IMR-90 (cell line): Measurements from ENCODE around the gene SLC2A6. TPM values are rescaled to one million over a fixed set of nuclear protein-coding genes. Genes with fewer than 3 reads are reported as not detected.

Experiments used
- ATAC-seq: fragments of 200-7000 bp; cut with Tn5 transposase; 2 replicates; pipeline ENCODE4 v1.9.1; 2020; ENCODE audit warnings: low read depth, mild to moderate bottlenecking, moderate library complexity
- BruUV-seq: library from RNA; stranded (reverse); fragments of 400-500 nt; replicated peaks from 2 replicates; lab custom pipeline; 2021; lab: Mats Ljungman, UMichigan
- CTCF ChIA-PET: fragments of 300-600 bp; formaldehyde crosslinking; extraction: SDS; loops from one replicate; lab custom pipeline; 2021; ENCODE audit warnings: antibody characterized with exemption; lab: Yijun Ruan, JAX
- POLR2A ChIA-PET: fragments of 300-600 bp; sonication (Branson Sonifier 250); formaldehyde crosslinking; loops from one replicate; lab custom pipeline; 2022; ENCODE audit warnings: antibody characterized with exemption; ENCODE audit not compliant: unreplicated experiment; lab: Charles Lee
- DNase-seq: peaks from one replicate; pipeline ENCODE4 v3.0.0; 2013
- H2AFZ ChIP-seq: replicated peaks from 2 replicates; pipeline ENCODE3; 2013; ENCODE audit warnings: low read length, mild to moderate bottlenecking; ENCODE audit not compliant: poor library complexity
- H2AK5ac ChIP-seq: 2 replicates; pipeline ENCODE4 v1.6.1; 2013; ENCODE audit warnings: low read depth, low read length, inconsistent platforms
- H2AK9ac ChIP-seq: replicated peaks from 2 replicates; pipeline ENCODE3; 2013; ENCODE audit warnings: mild to moderate bottlenecking, low read depth, low read length, moderate library complexity; ENCODE audit not compliant: poor library complexity
- H2BK120ac ChIP-seq: 2 replicates; pipeline ENCODE4 v1.6.1; 2013; ENCODE audit warnings: low read depth, low read length, inconsistent platforms
- H2BK15ac ChIP-seq: 3 replicates; pipeline ENCODE4 v1.6.1; 2013; ENCODE audit warnings: low read depth, low read length, inconsistent platforms
- H2BK20ac ChIP-seq: 2 replicates; pipeline ENCODE4 v1.6.1; 2013; ENCODE audit warnings: low read depth, mild to moderate bottlenecking, inconsistent platforms, low read length, moderate library complexity
- H2BK5ac ChIP-seq: 2 replicates; pipeline ENCODE4 v1.6.1; 2013; ENCODE audit warnings: mild to moderate bottlenecking, low read depth, low read length, inconsistent platforms; ENCODE audit not compliant: poor library complexity, severe bottlenecking
- H3K14ac ChIP-seq: replicated peaks from 2 replicates; pipeline ENCODE4 v1.6.1; 2013; ENCODE audit warnings: low read depth, low read length, inconsistent platforms
- H3K18ac ChIP-seq: 2 replicates; pipeline ENCODE4 v1.6.1; 2013; ENCODE audit warnings: low read depth, low read length, control low read depth
- H3K23ac ChIP-seq: 2 replicates; pipeline ENCODE4 v1.6.1; 2013; ENCODE audit warnings: low read depth, low read length, inconsistent platforms
- H3K27ac ChIP-seq: 2 replicates; pipeline ENCODE4 v1.5.1; 2013; ENCODE audit warnings: mild to moderate bottlenecking, control low read depth, low read length; ENCODE audit not compliant: insufficient read depth
- H3K27me3 ChIP-seq: 2 replicates; pipeline ENCODE4 v1.6.1; 2013; ENCODE audit warnings: low read length; ENCODE audit not compliant: control insufficient read depth, insufficient read depth
- H3K36me3 ChIP-seq: 2 replicates; pipeline ENCODE4 v1.6.1; 2013; ENCODE audit warnings: low read length, mixed read lengths; ENCODE audit not compliant: control insufficient read depth, insufficient read depth
- H3K4ac ChIP-seq: 2 replicates; pipeline ENCODE4 v1.6.1; 2013; ENCODE audit warnings: low read depth, low read length, inconsistent platforms
- H3K4me1 ChIP-seq: 2 replicates; pipeline ENCODE4 v1.6.1; 2013; ENCODE audit warnings: low read length, mixed read lengths; ENCODE audit not compliant: control insufficient read depth, insufficient read depth
- H3K4me2 ChIP-seq: 2 replicates; pipeline ENCODE4 v1.6.1; 2013; ENCODE audit warnings: low read depth, mild to moderate bottlenecking, control low read depth, low read length, moderate library complexity
- H3K4me3 ChIP-seq: 2 replicates; pipeline ENCODE4 v1.5.1; 2013; ENCODE audit warnings: low read depth, mild to moderate bottlenecking, control low read depth, low read length, moderate library complexity; ENCODE audit not compliant: insufficient read depth
- H3K56ac ChIP-seq: 2 replicates; pipeline ENCODE4 v1.6.1; 2013; ENCODE audit warnings: low read length, inconsistent platforms; ENCODE audit not compliant: insufficient read depth; ENCODE audit errors: extremely low read depth
- H3K79me1 ChIP-seq, 2 experiments: 2 replicates each; pipeline ENCODE4 v1.6.1; 2013; ENCODE audit warnings: low read length in 2 of 2, inconsistent platforms in 1 of 2, low read depth in 1 of 2
- H3K9ac ChIP-seq: 2 replicates; pipeline ENCODE4 v1.6.1; 2013; ENCODE audit warnings: low read depth, low read length, control low read depth
- H3K9me1 ChIP-seq: 2 replicates; pipeline ENCODE4 v1.6.1; 2013; ENCODE audit warnings: low read length, inconsistent platforms; ENCODE audit not compliant: insufficient read depth
- H3K9me3 ChIP-seq: 2 replicates; pipeline ENCODE4 v1.6.1; 2013; ENCODE audit warnings: low read length; ENCODE audit not compliant: control insufficient read depth, insufficient read depth
- H4K20me1 ChIP-seq: 2 replicates; pipeline ENCODE4 v1.6.1; 2013; ENCODE audit warnings: low read length, inconsistent platforms; ENCODE audit not compliant: insufficient read depth
- H4K5ac ChIP-seq: 2 replicates; pipeline ENCODE4 v1.6.1; 2013; ENCODE audit warnings: mild to moderate bottlenecking, low read depth, low read length, control low read depth
- H4K8ac ChIP-seq, 2 experiments: 2 replicates each; pipeline ENCODE4 v1.6.1; 2013; ENCODE audit warnings: low read depth in 2 of 2, low read length in 2 of 2, control low read depth in 1 of 2, inconsistent platforms in 1 of 2
- H4K91ac ChIP-seq: 2 replicates; pipeline ENCODE4 v1.6.1; 2013; ENCODE audit warnings: low read depth, low read length, inconsistent platforms; ENCODE audit not compliant: insufficient read depth
- BHLHE40 ChIP-seq: fragments of 150-350 bp; IDR thresholded peaks from 2 replicates; pipeline ENCODE4 v1.6.1; 2016; ENCODE audit warnings: mild to moderate bottlenecking, low read depth, low read length
- CEBPB ChIP-seq: IDR thresholded peaks from 2 replicates; pipeline ENCODE4 v1.6.1; 2012; ENCODE audit warnings: low read depth, low read length, improper control_type of control experiment
- CHD1 ChIP-seq: IDR thresholded peaks from 2 replicates; pipeline ENCODE4 v1.6.1; 2012; ENCODE audit warnings: low read depth, low read length, improper control_type of control experiment
- FOS ChIP-seq: fragments of 150-350 bp; IDR thresholded peaks from 2 replicates; pipeline ENCODE4 v1.6.1; 2016; ENCODE audit warnings: low read depth, low read length
- MAFK ChIP-seq: IDR thresholded peaks from 2 replicates; pipeline ENCODE4 v1.6.1; 2012; ENCODE audit warnings: low read depth, low read length, improper control_type of control experiment
- MAZ ChIP-seq: IDR thresholded peaks from 2 replicates; pipeline ENCODE4 v1.6.1; 2012; ENCODE audit warnings: low read depth, mild to moderate bottlenecking, low read length, improper control_type of control experiment, moderate library complexity, borderline replicate concordance
- MXI1 ChIP-seq: IDR thresholded peaks from 2 replicates; pipeline ENCODE4 v1.6.1; 2012; ENCODE audit warnings: low read depth, mild to moderate bottlenecking, low read length, moderate library complexity, borderline replicate concordance
- NFE2L2 ChIP-seq: fragments of 150-350 bp; IDR thresholded peaks from 2 replicates; pipeline ENCODE4 v1.6.1; 2016; ENCODE audit warnings: low read depth, mild to moderate bottlenecking, low read length
- POLR2A ChIP-seq: IDR thresholded peaks from 2 replicates; pipeline ENCODE4 v1.6.1; 2012; ENCODE audit warnings: mild to moderate bottlenecking, low read depth, low read length
- RAD21 ChIP-seq: IDR thresholded peaks from 2 replicates; pipeline ENCODE4 v1.6.1; 2012; ENCODE audit warnings: low read length, improper control_type of control experiment
- RCOR1 ChIP-seq: IDR thresholded peaks from 2 replicates; pipeline ENCODE4 v1.6.1; 2012; ENCODE audit warnings: mild to moderate bottlenecking, low read length, improper control_type of control experiment; ENCODE audit not compliant: insufficient replicate concordance
- RFX5 ChIP-seq: IDR thresholded peaks from 2 replicates; pipeline ENCODE4 v1.8.0; 2012; ENCODE audit warnings: low read depth, mild to moderate bottlenecking, low read length, moderate library complexity
- SMC3 ChIP-seq: fragments of 150-350 bp; IDR thresholded peaks from 2 replicates; pipeline ENCODE4 v1.6.1; 2016; ENCODE audit warnings: low read depth, mild to moderate bottlenecking, antibody characterized with exemption, low read length, moderate library complexity
- WGBS, 2 experiments: methylation state at CpG; one replicate each; pipeline versions ENCODE4 v1.1.5 to v1.1.7; 2013; ENCODE audit warnings: missing lambda C conversion rate in 2 of 2; ENCODE audit not compliant: insufficient read length in 1 of 2; ENCODE audit errors: extremely low coverage in 2 of 2; 5-methylcytosine and 5-hydroxymethylcytosine counted together
- dilution Hi-C: fragments of 300-500 bp; cut with HindIII; formaldehyde crosslinking; loops from one replicate; pipeline ENCODE4 v1.14.3; 2018; ENCODE audit warnings: low sequenced_read_pairs; ENCODE audit not compliant: unreplicated experiment
- in situ Hi-C: fragments of 300-500 bp; cut with MboI; formaldehyde crosslinking; loops from 3 replicates; pipeline ENCODE4 v1.14.3; 2019; ENCODE audit warnings: low sequenced_read_pairs, inconsistent platforms, mixed read lengths
- intact Hi-C: fragments of 100-400 bp; cut with micrococcal nuclease; formaldehyde crosslinking; loops from 2 replicates; pipeline ENCODE4 v1.10.0; 2022
- polyA plus RNA-seq, 3 experiments: library from polyadenylated mRNA; depleted of rRNA; stranded (reverse); fragments of >200 nt; gene quantifications; 2 replicates each; pipeline ENCODE4 v1.2.3, GENCODE V29; 2012; ENCODE audit warnings: low replicate concordance in 1 of 3
- total RNA-seq: library from RNA; depleted of rRNA; stranded (reverse); fragments of >200 nt; gene quantifications from 2 replicates; pipeline ENCODE4 v1.2.3, GENCODE V29; 2012
- TF ChIP-seq, protein P1 (sequence below): conservative IDR thresholded peaks from 2 replicates; pipeline ENCODE4 v1.5.1; 2012; ENCODE audit warnings: mild to moderate bottlenecking, low read depth, low read length, improper control_type of control experiment
- TF ChIP-seq, protein P2 (sequence below): fragments of 150-350 bp; IDR thresholded peaks from 2 replicates; pipeline ENCODE4 v1.6.1; 2017; ENCODE audit warnings: mild to moderate bottlenecking, antibody characterized with exemption, low read length, low read depth
- TF ChIP-seq, protein P3 (sequence below): fragments of 150-350 bp; IDR thresholded peaks from 2 replicates; pipeline ENCODE4 v1.6.1; 2016; ENCODE audit warnings: low read depth, mild to moderate bottlenecking, low read length, moderate library complexity, borderline replicate concordance

SLC2A6 gene
- total and polyA plus RNA-seq, 2 of the 4 experiments (the other 2 are of a cell fraction) = 2.9 to 8.5 TPM

DNA sequence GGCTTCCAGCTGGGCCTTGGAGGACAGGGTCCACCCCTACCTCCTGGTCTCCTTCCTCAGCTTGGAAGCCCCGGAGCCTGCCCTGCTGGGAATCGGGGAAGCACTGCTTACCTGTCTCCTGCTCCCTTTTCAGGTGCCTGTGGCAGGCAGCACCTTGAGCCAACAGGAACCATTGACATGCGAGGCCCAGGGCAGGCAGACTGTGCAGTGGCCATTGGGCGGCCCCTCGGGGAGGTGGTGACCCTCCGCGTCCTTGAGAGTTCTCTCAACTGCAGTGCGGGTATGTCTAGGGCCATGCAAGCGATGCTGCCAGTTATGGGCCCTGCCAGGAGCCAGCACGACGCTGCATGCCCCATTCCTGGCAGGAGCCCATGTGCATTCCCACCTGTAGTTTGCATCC is 23.0 kb downstream of the SLC2A6 start:
- CTCF ChIA-PET = no interaction called here
- WGBS, 2 experiments = 84% methylated on average over 9 of the region's 11 CpGs; no CpG with 5 or more reads in 1 of the 2 experiments
- intact Hi-C loops = loop anchor here (5.0 kb wide), 1 partner anchor 34 kb away; the partner anchor contains the start of gene ADAMTS13

More for the DNA sequence above, 23.0 kb downstream of the SLC2A6 start:
- no peaks in the 10 kb centered on the region for H3K36me3 ChIP-seq
- no peaks in the 10 kb centered on the region for H3K9me3 ChIP-seq
- H3K4me1 ChIP-seq = peaks cover 5% of the 10 kb centered on the region; the same call in 1 of the 2 replicates
- no peak overlapping the region for H3K56ac ChIP-seq
- no peak overlapping the region for H4K8ac ChIP-seq
- DNase-seq (no peak), ATAC-seq (no peak)
- no peaks in the 10 kb centered on the region for H3K27me3 ChIP-seq
- no peak overlapping the region for H3K18ac ChIP-seq
- no peak overlapping the region for H4K91ac ChIP-seq
- no peak overlapping the region for H3K27ac ChIP-seq
- H3K9me1 ChIP-seq = no peaks in the 10 kb centered on the region
- dilution Hi-C loops (no loop called here), in situ Hi-C loops (no loop called here)
- no peak overlapping the region for H3K23ac ChIP-seq
- no peak overlapping the region for H4K5ac ChIP-seq
- H3K14ac ChIP-seq = no peak overlapping the region
- no peak overlapping the region for H3K9ac ChIP-seq
- no peak overlapping the region for H2AK9ac ChIP-seq
- H2BK15ac ChIP-seq = no peak overlapping the region
- no peak overlapping the region for H2AK5ac ChIP-seq
- no peak overlapping the region for H3K4ac ChIP-seq
- no peak overlapping the region for H2BK120ac ChIP-seq
- no peak overlapping the region for H2AFZ ChIP-seq
- H3K4me2 ChIP-seq = no peak overlapping the region
- no peak overlapping the region for H3K4me3 ChIP-seq
- TF ChIP-seq FOS (no peak), MXI1 (no peak), MAZ (no peak), CHD1 (no peak), RFX5 (no peak), NFE2L2 (no peak), BHLHE40 (no peak), CEBPB (no peak), RAD21 (no peak), RCOR1 (no peak), POLR2A (no peak), SMC3 (no peak), MAFK (no peak)
- TF ChIP-seq, protein P1, sequence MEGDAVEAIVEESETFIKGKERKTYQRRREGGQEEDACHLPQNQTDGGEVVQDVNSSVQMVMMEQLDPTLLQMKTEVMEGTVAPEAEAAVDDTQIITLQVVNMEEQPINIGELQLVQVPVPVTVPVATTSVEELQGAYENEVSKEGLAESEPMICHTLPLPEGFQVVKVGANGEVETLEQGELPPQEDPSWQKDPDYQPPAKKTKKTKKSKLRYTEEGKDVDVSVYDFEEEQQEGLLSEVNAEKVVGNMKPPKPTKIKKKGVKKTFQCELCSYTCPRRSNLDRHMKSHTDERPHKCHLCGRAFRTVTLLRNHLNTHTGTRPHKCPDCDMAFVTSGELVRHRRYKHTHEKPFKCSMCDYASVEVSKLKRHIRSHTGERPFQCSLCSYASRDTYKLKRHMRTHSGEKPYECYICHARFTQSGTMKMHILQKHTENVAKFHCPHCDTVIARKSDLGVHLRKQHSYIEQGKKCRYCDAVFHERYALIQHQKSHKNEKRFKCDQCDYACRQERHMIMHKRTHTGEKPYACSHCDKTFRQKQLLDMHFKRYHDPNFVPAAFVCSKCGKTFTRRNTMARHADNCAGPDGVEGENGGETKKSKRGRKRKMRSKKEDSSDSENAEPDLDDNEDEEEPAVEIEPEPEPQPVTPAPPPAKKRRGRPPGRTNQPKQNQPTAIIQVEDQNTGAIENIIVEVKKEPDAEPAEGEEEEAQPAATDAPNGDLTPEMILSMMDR = no peak
- TF ChIP-seq, protein P2, sequence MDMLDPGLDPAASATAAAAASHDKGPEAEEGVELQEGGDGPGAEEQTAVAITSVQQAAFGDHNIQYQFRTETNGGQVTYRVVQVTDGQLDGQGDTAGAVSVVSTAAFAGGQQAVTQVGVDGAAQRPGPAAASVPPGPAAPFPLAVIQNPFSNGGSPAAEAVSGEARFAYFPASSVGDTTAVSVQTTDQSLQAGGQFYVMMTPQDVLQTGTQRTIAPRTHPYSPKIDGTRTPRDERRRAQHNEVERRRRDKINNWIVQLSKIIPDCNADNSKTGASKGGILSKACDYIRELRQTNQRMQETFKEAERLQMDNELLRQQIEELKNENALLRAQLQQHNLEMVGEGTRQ = no peak
- TF ChIP-seq, protein P3, sequence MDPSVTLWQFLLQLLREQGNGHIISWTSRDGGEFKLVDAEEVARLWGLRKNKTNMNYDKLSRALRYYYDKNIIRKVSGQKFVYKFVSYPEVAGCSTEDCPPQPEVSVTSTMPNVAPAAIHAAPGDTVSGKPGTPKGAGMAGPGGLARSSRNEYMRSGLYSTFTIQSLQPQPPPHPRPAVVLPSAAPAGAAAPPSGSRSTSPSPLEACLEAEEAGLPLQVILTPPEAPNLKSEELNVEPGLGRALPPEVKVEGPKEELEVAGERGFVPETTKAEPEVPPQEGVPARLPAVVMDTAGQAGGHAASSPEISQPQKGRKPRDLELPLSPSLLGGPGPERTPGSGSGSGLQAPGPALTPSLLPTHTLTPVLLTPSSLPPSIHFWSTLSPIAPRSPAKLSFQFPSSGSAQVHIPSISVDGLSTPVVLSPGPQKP = no peak
- no peaks in the 10 kb centered on the region for H4K20me1 ChIP-seq
- H2BK5ac ChIP-seq = no peak overlapping the region
- peaks cover 0 to 6% of the 10 kb centered on the region in 2 experiments; a peak in 2 of 4 replicates for H3K79me1 ChIP-seq
- POLR2A ChIA-PET = no interaction called here
- no peak overlapping the region for H2BK20ac ChIP-seq
- BruUV-seq = no TSS peak
